ENCODE measurements around the gene MOV10. TPM values are rescaled to one million over a fixed set of nuclear protein-coding genes. Genes with fewer than 3 reads are reported as not detected.

The MOV10 gene
- total RNA-seq, 2 donors from 2014 or later = 113 to 124 TPM

DNA sequence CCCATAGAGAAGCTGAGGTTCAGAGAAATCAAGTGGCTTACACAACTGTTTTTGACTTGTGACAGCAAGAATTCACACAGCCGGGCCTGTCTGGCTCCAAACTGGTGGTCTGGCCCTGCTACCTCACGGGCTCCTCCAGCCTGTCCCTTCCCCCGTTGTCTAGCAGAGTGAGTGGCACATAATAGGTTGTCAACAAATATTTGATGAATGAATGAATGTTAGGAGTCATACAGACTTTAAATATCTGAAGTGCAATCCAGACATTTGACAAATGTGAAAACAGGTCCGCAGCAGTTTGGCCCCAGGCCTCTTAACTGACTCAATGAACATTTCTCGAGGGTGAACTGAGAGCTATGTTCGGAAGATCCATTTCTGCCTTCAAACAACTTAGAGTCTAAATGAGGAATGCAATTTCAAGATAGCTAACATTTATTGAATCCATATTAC lies 33.6 kb downstream of the MOV10 start:
- H3K4me3 ChIP-seq (ENCODE audit: low read length) = peak overlapping the region; percentile 84
- H3K27ac Mint-ChIP-seq = no peak overlapping the region
- H3K27ac ChIP-seq (ENCODE audit: low read depth, low read length) = no peak overlapping the region

GRCh38 chr1:112708489-112708888 lies 34.0 kb downstream of the MOV10 start:
- H3K4me3 ChIP-seq (ENCODE audit: low read length) = no peak overlapping the region
- peak; percentile 34 for DNase-seq
- no peak for TF ChIP-seq CTCF (conservative IDR thresholded peaks at IDR 0.05)
- peaks cover 6% of the 10 kb centered on the region for H3K27me3 ChIP-seq (ENCODE audit: control insufficient read depth, insufficient read depth, low read length, poor library complexity, severe bottlenecking)
- H3K4me3 Mint-ChIP-seq = no peak overlapping the region
- WGBS, 2 experiments (ENCODE audit: insufficient coverage in 1 of 2, insufficient read length in 1 of 2) = 98% methylated on average over 3 of the region's 3 CpGs; no CpG with 5 or more reads in 1 of the 2 experiments
- no peak overlapping the region for H3K27ac ChIP-seq (ENCODE audit: low read depth, low read length)
- H3K4me1 ChIP-seq (ENCODE audit: control insufficient read depth, insufficient read depth, low read length) = peaks cover 15% of the 10 kb centered on the region
- no peak overlapping the region for H3K27ac Mint-ChIP-seq
- H3K9me3 ChIP-seq (ENCODE audit: control insufficient read depth, low read length) = no peaks in the 10 kb centered on the region
- peaks cover 9% of the 10 kb centered on the region for H3K36me3 ChIP-seq (ENCODE audit: control insufficient read depth, insufficient read depth, low read length)
- peaks cover 66% of the 10 kb centered on the region for H3K27me3 Mint-ChIP-seq (ENCODE audit: insufficient read depth)
- H3K9me3 Mint-ChIP-seq = no peaks in the 10 kb centered on the region
- peaks cover 50% of the 10 kb centered on the region for H3K4me1 Mint-ChIP-seq
- H3K36me3 Mint-ChIP-seq (ENCODE audit: low read depth) = peaks cover 5% of the 10 kb centered on the region
- H3K9ac ChIP-seq (ENCODE audit: extremely low read depth, low read length, poor library complexity, severe bottlenecking) = no peak overlapping the region

More for the DNA sequence above, 33.6 kb downstream of the MOV10 start:
- peak overlapping the region; percentile 78 for H3K4me3 Mint-ChIP-seq
- no peak for DNase-seq
- peaks cover 15% of the 10 kb centered on the region for H3K4me1 ChIP-seq (ENCODE audit: control insufficient read depth, insufficient read depth, low read length)
- H3K27me3 Mint-ChIP-seq (ENCODE audit: insufficient read depth) = peaks cover 65% of the 10 kb centered on the region
- H3K27me3 ChIP-seq (ENCODE audit: control insufficient read depth, insufficient read depth, low read length, poor library complexity, severe bottlenecking) = peaks cover 5% of the 10 kb centered on the region
- H3K9ac ChIP-seq (ENCODE audit: extremely low read depth, low read length, poor library complexity, severe bottlenecking) = no peak overlapping the region
- H3K36me3 ChIP-seq (ENCODE audit: control insufficient read depth, insufficient read depth, low read length) = peaks cover 14% of the 10 kb centered on the region
- H3K9me3 Mint-ChIP-seq = no peaks in the 10 kb centered on the region
- peaks cover 8% of the 10 kb centered on the region for H3K36me3 Mint-ChIP-seq (ENCODE audit: low read depth)
- H3K9me3 ChIP-seq (ENCODE audit: control insufficient read depth, low read length) = no peaks in the 10 kb centered on the region
- WGBS, 2 experiments (ENCODE audit: insufficient coverage in 1 of 2, insufficient read length in 1 of 2) = 93 to 98% methylated on average over 6 of the region's 6 CpGs
- H3K4me1 Mint-ChIP-seq = peaks cover 46% of the 10 kb centered on the region
- TF ChIP-seq CTCF (conservative IDR thresholded peaks at IDR 0.05) = no peak

DNA sequence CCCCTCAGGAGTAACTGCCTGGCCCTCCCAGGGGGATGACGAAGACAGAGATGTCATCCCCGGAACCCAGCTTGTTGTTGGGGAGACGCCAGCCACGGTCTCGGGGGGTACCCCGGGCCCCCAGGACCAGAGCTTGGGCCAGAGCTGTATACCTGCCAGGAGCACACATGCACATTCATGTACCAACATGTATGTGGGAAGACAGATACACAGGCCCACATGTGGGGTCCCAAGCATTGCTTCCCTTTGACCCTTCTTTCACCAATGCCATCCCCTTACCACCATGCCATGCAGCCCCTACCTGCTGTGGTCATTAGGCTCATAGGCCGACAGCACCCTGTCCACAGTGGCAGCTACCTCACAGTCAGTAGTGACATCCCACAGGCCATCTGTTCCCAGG lies 35.7 kb downstream of the MOV10 start:
- H3K4me3 Mint-ChIP-seq = no peak overlapping the region
- H3K36me3 Mint-ChIP-seq (ENCODE audit: low read depth) = no peaks in the 10 kb centered on the region
- no peak for DNase-seq
- no peak for TF ChIP-seq CTCF (conservative IDR thresholded peaks at IDR 0.05)
- Histone ChIP-seq H3K4me1 (ENCODE audit: control insufficient read depth, insufficient read depth, low read length) (peaks cover 4% of the 10 kb centered on the region), H3K27me3 (ENCODE audit: control insufficient read depth, insufficient read depth, low read length, poor library complexity, severe bottlenecking) (peaks cover 21% of the 10 kb centered on the region), H3K36me3 (ENCODE audit: control insufficient read depth, insufficient read depth, low read length) (no peaks in the 10 kb centered on the region), H3K4me3 (ENCODE audit: low read length) (no peak overlapping the region), H3K9ac (ENCODE audit: extremely low read depth, low read length, poor library complexity, severe bottlenecking) (no peak overlapping the region), H3K9me3 (ENCODE audit: control insufficient read depth, low read length) (no peaks in the 10 kb centered on the region), H3K27ac (ENCODE audit: low read depth, low read length) (no peak overlapping the region)
- peaks cover 69% of the 10 kb centered on the region for H3K27me3 Mint-ChIP-seq (ENCODE audit: insufficient read depth)
- H3K4me1 Mint-ChIP-seq = peaks cover 43% of the 10 kb centered on the region
- no peaks in the 10 kb centered on the region for H3K9me3 Mint-ChIP-seq
- WGBS, 2 experiments (ENCODE audit: insufficient coverage in 1 of 2, insufficient read length in 1 of 2) = 91 to 94% methylated on average over 6 to 7 of the region's 7 CpGs
- H3K27ac Mint-ChIP-seq = no peak overlapping the region

All from endodermal cell (in vitro differentiated cells).